Measurements from ENCODE around the gene WRAP73.

- TF ChIP-seq POLR2A (IDR thresholded peaks at IDR 0.05) (no peak), CTCF (IDR thresholded peaks at IDR 0.05) (no peak)
Observed at GRCh38 chr1:3620708-3621107, 29.2 kb downstream of the WRAP73 start.
